H9 (cell line): ENCODE measurements around the gene RYR3. TPM values are rescaled to one million over a fixed set of nuclear protein-coding genes. Genes with fewer than 3 reads are reported as not detected.

ENCODE experiments used
- DNase-seq: peaks from one replicate; pipeline ENCODE4 v3.0.0-alpha.2; 2017
- H2AFZ ChIP-seq: one replicate; pipeline ENCODE4 v1.6.1; 2013; ENCODE audit warnings: mild to moderate bottlenecking, low read length, control low read depth, moderate library complexity
- H2AK5ac ChIP-seq: 2 replicates; pipeline ENCODE4 v1.6.1; 2013; ENCODE audit warnings: low read length, control low read depth, mixed read lengths; ENCODE audit not compliant: insufficient read length
- H2BK120ac ChIP-seq: one replicate; pipeline ENCODE4 v1.6.1; 2013; ENCODE audit warnings: low read depth, mild to moderate bottlenecking, low read length, control low read depth, inconsistent platforms; ENCODE audit not compliant: poor library complexity, severe bottlenecking
- H2BK12ac ChIP-seq: 2 replicates; pipeline ENCODE4 v1.6.1; 2013; ENCODE audit warnings: low read length, control low read depth, mixed read lengths, low read depth; ENCODE audit not compliant: insufficient read length
- H2BK15ac ChIP-seq: 2 replicates; pipeline ENCODE4 v1.6.1; 2013; ENCODE audit warnings: low read depth, low read length, control low read depth
- H2BK20ac ChIP-seq: one replicate; pipeline ENCODE4 v1.6.1; 2013; ENCODE audit warnings: low read depth, mild to moderate bottlenecking, low read length, control low read depth, inconsistent platforms; ENCODE audit not compliant: poor library complexity, severe bottlenecking
- H2BK5ac ChIP-seq: 2 replicates; pipeline ENCODE4 v1.6.1; 2013; ENCODE audit warnings: low read length, control low read depth, mixed read lengths; ENCODE audit not compliant: insufficient read length
- H3K14ac ChIP-seq: 2 replicates; pipeline ENCODE4 v1.6.1; 2013; ENCODE audit warnings: low read length, control low read depth; ENCODE audit not compliant: insufficient read depth
- H3K18ac ChIP-seq: 2 replicates; pipeline ENCODE4 v1.6.1; 2013; ENCODE audit warnings: low read depth, mild to moderate bottlenecking, mixed read lengths, low read length, control low read depth; ENCODE audit not compliant: insufficient read length
- H3K23ac ChIP-seq: 2 replicates; pipeline ENCODE4 v1.6.1; 2013; ENCODE audit warnings: low read length, control low read depth, mixed read lengths, low read depth; ENCODE audit not compliant: insufficient read length
- H3K23me2 ChIP-seq: 2 replicates; pipeline ENCODE4 v1.6.1; 2013; ENCODE audit warnings: low read depth, mild to moderate bottlenecking, mixed read lengths, low read length, control low read depth; ENCODE audit not compliant: insufficient read length, poor library complexity, severe bottlenecking
- H3K27ac ChIP-seq: 2 replicates; pipeline ENCODE4 v1.5.1; 2013; ENCODE audit warnings: low read length, control low read depth, mixed read lengths, low read depth; ENCODE audit not compliant: insufficient read length
- H3K27me3 ChIP-seq: 2 replicates; pipeline ENCODE4 v1.6.1; 2013; ENCODE audit warnings: low read length, control low read depth, inconsistent platforms; ENCODE audit not compliant: insufficient read depth
- H3K4ac ChIP-seq: 2 replicates; pipeline ENCODE4 v1.6.1; 2013; ENCODE audit warnings: low read depth, mild to moderate bottlenecking, control low read depth, inconsistent platforms, low read length, moderate library complexity
- H3K4me1 ChIP-seq: 2 replicates; pipeline ENCODE4 v1.6.1; 2013; ENCODE audit warnings: low read length, control low read depth, inconsistent platforms; ENCODE audit not compliant: insufficient read depth
- H3K4me2 ChIP-seq: 2 replicates; pipeline ENCODE4 v1.6.1; 2013; ENCODE audit warnings: low read length, control low read depth, mixed read lengths; ENCODE audit not compliant: insufficient read length, insufficient read depth
- H3K56ac ChIP-seq: 2 replicates; pipeline ENCODE4 v1.6.1; 2013; ENCODE audit warnings: low read depth, mild to moderate bottlenecking, mixed read lengths, low read length, control low read depth; ENCODE audit not compliant: insufficient read length
- H3K79me1 ChIP-seq: 2 replicates; pipeline ENCODE4 v1.6.1; 2013; ENCODE audit warnings: low read depth, mild to moderate bottlenecking, moderate library complexity, low read length, control low read depth, inconsistent platforms; ENCODE audit not compliant: insufficient read depth, poor library complexity, severe bottlenecking
- H3K79me2 ChIP-seq: 2 replicates; pipeline ENCODE4 v1.6.1; 2013; ENCODE audit warnings: low read length, control low read depth, inconsistent platforms; ENCODE audit not compliant: insufficient read depth
- H3K9ac ChIP-seq: 2 replicates; pipeline ENCODE4 v1.6.1; 2013; ENCODE audit warnings: low read length, control low read depth, mixed read lengths; ENCODE audit not compliant: insufficient read length; ENCODE audit errors: extremely low read depth
- H3K9me3 ChIP-seq: one replicate; pipeline ENCODE4 v1.6.1; 2013; ENCODE audit warnings: low read depth, low read length, inconsistent platforms; ENCODE audit not compliant: control insufficient read depth
- H3T11ph ChIP-seq: one replicate; pipeline ENCODE4 v1.6.1; 2013; ENCODE audit warnings: mild to moderate bottlenecking, low read length, control low read depth, inconsistent platforms
- H4K20me1 ChIP-seq: one replicate; pipeline ENCODE4 v1.6.1; 2013; ENCODE audit not compliant: control insufficient read depth, insufficient read length, insufficient read depth
- H4K5ac ChIP-seq: 2 replicates; pipeline ENCODE4 v1.6.1; 2013; ENCODE audit warnings: low read depth, mild to moderate bottlenecking, mixed read lengths, low read length, control low read depth; ENCODE audit not compliant: insufficient read length
- H4K8ac ChIP-seq: replicated peaks from 2 replicates; pipeline ENCODE4 v1.6.1; 2013; ENCODE audit warnings: low read length, control low read depth, mixed read lengths, low read depth; ENCODE audit not compliant: insufficient read length
- H4K91ac ChIP-seq: 2 replicates; pipeline ENCODE4 v1.6.1; 2013; ENCODE audit warnings: low read depth, mild to moderate bottlenecking, moderate library complexity, mixed read lengths, low read length, control low read depth; ENCODE audit not compliant: insufficient read length
- H3K27ac Mint-ChIP-seq, 3 experiments: 2 replicates in 2 of 3; 3 replicates in 1 of 3; pipeline ENCODE4 v1.8.0; 2020 to 2021; ENCODE audit warnings: mixed read lengths in 3 of 3, mild to moderate bottlenecking in 1 of 3, moderate library complexity in 1 of 3
- H3K27me3 Mint-ChIP-seq: 2 replicates; pipeline ENCODE4 v1.8.0; 2021; ENCODE audit warnings: low read depth, mild to moderate bottlenecking, moderate library complexity, mixed read lengths
- H3K36me3 Mint-ChIP-seq, 3 experiments: 2 replicates in 2 of 3; 3 replicates in 1 of 3; pipeline ENCODE4 v1.8.0; 2020 to 2021; ENCODE audit warnings: low read depth in 3 of 3, mixed read lengths in 3 of 3; ENCODE audit not compliant: insufficient read depth in 1 of 3
- H3K4me1 Mint-ChIP-seq, 2 experiments: 2 replicates each; pipeline ENCODE4 v1.8.0; 2020; ENCODE audit warnings: mixed read lengths in 2 of 2
- H3K4me3 Mint-ChIP-seq, 2 experiments: 2 replicates in 1 of 2; 3 replicates in 1 of 2; pipeline ENCODE4 v1.8.0; 2020 to 2021; ENCODE audit warnings: mild to moderate bottlenecking in 2 of 2, mixed read lengths in 2 of 2, moderate library complexity in 1 of 2
- H3K9me3 Mint-ChIP-seq, 2 experiments: 2 replicates in 1 of 2; 3 replicates in 1 of 2; pipeline ENCODE4 v1.8.0; 2020; ENCODE audit warnings: mild to moderate bottlenecking in 2 of 2, mixed read lengths in 2 of 2, moderate library complexity in 1 of 2
- WGBS: extraction: QIAGEN DNeasy Blood & Tissue Kit; methylation state at CpG from one replicate; pipeline ENCODE4 v1.1.7; 2013; ENCODE audit warnings: missing lambda C conversion rate, low lambda C conversion rate, mixed read lengths; ENCODE audit not compliant: insufficient read length; ENCODE audit errors: extremely low coverage; 5-methylcytosine and 5-hydroxymethylcytosine counted together
- total RNA-seq: library from RNA; stranded (reverse); gene quantifications from 2 replicates; pipeline ENCODE4 v1.2.1, GENCODE V29; 2021
- TF ChIP-seq, protein P1 (sequence below): fragments of 200-600 bp; sonication (generic); conservative IDR thresholded peaks from 3 replicates; pipeline ENCODE4 v1.8.0; 2021; ENCODE audit warnings: antibody characterized with exemption, mild to moderate bottlenecking

Gene RYR3
- total RNA-seq, 1 experiment from 2014 or later = 0.85 TPM

DNA sequence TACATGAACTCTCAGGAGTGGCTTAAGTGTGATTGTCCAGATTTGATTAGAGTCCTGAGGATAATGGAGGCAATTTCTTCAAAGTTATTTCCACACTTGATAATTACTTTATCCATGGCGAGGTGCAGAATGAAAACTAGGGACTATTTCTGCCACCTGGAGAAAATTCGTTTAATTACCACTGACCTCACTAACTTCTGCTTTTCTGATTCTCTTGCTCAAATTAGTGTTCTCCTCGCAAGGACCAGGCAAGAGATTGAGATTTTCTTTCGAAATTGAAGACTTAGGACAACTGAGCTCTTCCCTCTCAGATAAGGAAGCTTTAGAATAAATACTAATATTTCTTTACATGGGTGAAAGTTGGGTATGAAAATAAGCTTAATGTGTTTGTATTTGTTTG lies 135.2 kb downstream of the RYR3 start:
- no peak overlapping the region for H3K27ac ChIP-seq
- DNase-seq = no peak
- no peak overlapping the region for H2BK12ac ChIP-seq
- no peak overlapping the region for H3K56ac ChIP-seq
- no peak overlapping the region for H3K18ac ChIP-seq
- no peaks in the 10 kb centered on the region for H3K9me3 ChIP-seq
- no peak overlapping the region for H2BK120ac ChIP-seq
- H3K9me3 Mint-ChIP-seq = no peaks in the 10 kb centered on the region
- no peak overlapping the region for H3K23ac ChIP-seq
- no CpG with 5 or more reads among the region's 4 CpGs for WGBS
- no peaks in the 10 kb centered on the region; the same call in 1 of the 2 replicates for H3K27me3 Mint-ChIP-seq
- H2BK5ac ChIP-seq = no peak overlapping the region
- no peaks in the 10 kb centered on the region for H3K79me2 ChIP-seq
- H3T11ph ChIP-seq = no peak overlapping the region
- H2BK20ac ChIP-seq = no peak overlapping the region
- no peak overlapping the region for H3K27ac Mint-ChIP-seq
- H3K4me1 ChIP-seq = no peaks in the 10 kb centered on the region
- H3K23me2 ChIP-seq = no peaks in the 10 kb centered on the region
- H2AFZ ChIP-seq = no peak overlapping the region
- no peaks in the 10 kb centered on the region for H3K27me3 ChIP-seq
- H3K4me2 ChIP-seq = no peak overlapping the region
- H3K4me3 Mint-ChIP-seq = no peak overlapping the region
- H2AK5ac ChIP-seq = no peak overlapping the region
- no peaks in the 10 kb centered on the region for H3K36me3 Mint-ChIP-seq
- H2BK15ac ChIP-seq = no peak overlapping the region
- H4K91ac ChIP-seq = no peak overlapping the region
- no peaks in the 10 kb centered on the region for H4K20me1 ChIP-seq
- no peak overlapping the region for H4K8ac ChIP-seq
- no peak overlapping the region for H4K5ac ChIP-seq
- TF ChIP-seq, protein P1, sequence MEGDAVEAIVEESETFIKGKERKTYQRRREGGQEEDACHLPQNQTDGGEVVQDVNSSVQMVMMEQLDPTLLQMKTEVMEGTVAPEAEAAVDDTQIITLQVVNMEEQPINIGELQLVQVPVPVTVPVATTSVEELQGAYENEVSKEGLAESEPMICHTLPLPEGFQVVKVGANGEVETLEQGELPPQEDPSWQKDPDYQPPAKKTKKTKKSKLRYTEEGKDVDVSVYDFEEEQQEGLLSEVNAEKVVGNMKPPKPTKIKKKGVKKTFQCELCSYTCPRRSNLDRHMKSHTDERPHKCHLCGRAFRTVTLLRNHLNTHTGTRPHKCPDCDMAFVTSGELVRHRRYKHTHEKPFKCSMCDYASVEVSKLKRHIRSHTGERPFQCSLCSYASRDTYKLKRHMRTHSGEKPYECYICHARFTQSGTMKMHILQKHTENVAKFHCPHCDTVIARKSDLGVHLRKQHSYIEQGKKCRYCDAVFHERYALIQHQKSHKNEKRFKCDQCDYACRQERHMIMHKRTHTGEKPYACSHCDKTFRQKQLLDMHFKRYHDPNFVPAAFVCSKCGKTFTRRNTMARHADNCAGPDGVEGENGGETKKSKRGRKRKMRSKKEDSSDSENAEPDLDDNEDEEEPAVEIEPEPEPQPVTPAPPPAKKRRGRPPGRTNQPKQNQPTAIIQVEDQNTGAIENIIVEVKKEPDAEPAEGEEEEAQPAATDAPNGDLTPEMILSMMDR = no peak
- no peak overlapping the region for H3K14ac ChIP-seq
- H3K4me1 Mint-ChIP-seq = peaks cover 6 to 7% of the 10 kb centered on the region in 2 experiments; a peak in 3 of 4 replicates
- no peak overlapping the region for H3K9ac ChIP-seq
- no peaks in the 10 kb centered on the region for H3K79me1 ChIP-seq
- H3K4ac ChIP-seq = no peak overlapping the region
